Activated T-cell treated with anti-CD3 and anti-CD28 coated beads, Interleukin-2, amount 50 U/mL, for 72 hours (primary cell): Measurements from ENCODE around the gene TDRD7. TPM values are rescaled to one million over a fixed set of nuclear protein-coding genes. Genes with fewer than 3 reads are reported as not detected.

Experiments used
- ATAC-seq, 2 donors: fragments of 150-1000 bp; cut with Tn5 transposase; replicated peaks in 1 of 2; 2 replicates each; pipeline ENCODE4 v1.10.0; 2021; ENCODE audit warnings: moderate library complexity in 2 of 2, mild to moderate bottlenecking in 1 of 2
- DNase-seq, 2 donors: peaks; one replicate each; pipeline ENCODE4 v3.0.0; 2021 to 2022; ENCODE audit warnings: mixed read lengths in 1 of 2
- H3K27ac Mint-ChIP-seq: one replicate; pipeline ENCODE4 v1.8.0; 2022; ENCODE audit warnings: mild to moderate bottlenecking, moderate library complexity, mixed read lengths
- H3K27me3 Mint-ChIP-seq: one replicate; pipeline ENCODE4 v1.8.0; 2022; ENCODE audit warnings: low read depth, mixed read lengths
- H3K36me3 Mint-ChIP-seq, 2 donors: one replicate each; pipeline ENCODE4 v1.8.0; 2022; ENCODE audit warnings: mixed read lengths in 2 of 2, mild to moderate bottlenecking in 1 of 2; ENCODE audit not compliant: insufficient read depth in 2 of 2
- H3K4me1 Mint-ChIP-seq: one replicate; pipeline ENCODE4 v1.8.0; 2022; ENCODE audit warnings: low read depth, mixed read lengths
- H3K4me3 Mint-ChIP-seq, 2 donors: one replicate each; pipeline ENCODE4 v1.8.0; 2022; ENCODE audit warnings: mild to moderate bottlenecking in 2 of 2, mixed read lengths in 2 of 2, moderate library complexity in 2 of 2
- H3K9me3 Mint-ChIP-seq, 2 donors: one replicate each; pipeline ENCODE4 v1.8.0; 2022; ENCODE audit warnings: mixed read lengths in 2 of 2
- total RNA-seq, 2 donors: library from RNA; stranded (reverse); gene quantifications; one replicate each; pipeline ENCODE4 v1.2.3, GENCODE V29; 2022

The TDRD7 gene
- total RNA-seq, 2 donors from 2014 or later: 6.7 to 10.1 TPM

GRCh38 chr9:97376902-97377301 is 35.0 kb upstream of the TDRD7 start:
- Mint-ChIP-seq H3K27me3 (no peaks in the 10 kb centered on the region), H3K4me1 (no peaks in the 10 kb centered on the region), H3K9me3 (no peaks in the 10 kb centered on the region), H3K4me3 (no peak overlapping the region), H3K36me3 (no peaks in the 10 kb centered on the region), H3K27ac (no peak overlapping the region)
- no peak for DNase-seq
- ATAC-seq: no peak

GRCh38 chr9:97382099-97382718 is 29.7 kb upstream of the TDRD7 start:
- H3K27ac Mint-ChIP-seq: no peak overlapping the region
- DNase-seq: no peak
- H3K27me3 Mint-ChIP-seq: peaks cover 15% of the 10 kb centered on the region
- no peaks in the 10 kb centered on the region for H3K36me3 Mint-ChIP-seq
- ATAC-seq: no peak
- no peak overlapping the region for H3K4me3 Mint-ChIP-seq
- no peaks in the 10 kb centered on the region for H3K9me3 Mint-ChIP-seq
- peaks cover 7% of the 10 kb centered on the region for H3K4me1 Mint-ChIP-seq

- Mint-ChIP-seq H3K36me3 (no peaks in the 10 kb centered on the region), H3K27me3 (peaks cover 27% of the 10 kb centered on the region), H3K4me1 (peaks cover 28% of the 10 kb centered on the region), H3K9me3 (no peaks in the 10 kb centered on the region), H3K27ac (no peak overlapping the region), H3K4me3 (no peak overlapping the region)
- ATAC-seq (no peak), DNase-seq (no peak)
These were observed 27.3 kb upstream of the TDRD7 start for GRCh38 chr9:97384406-97385262.

- ATAC-seq: no peak
- H3K9me3 Mint-ChIP-seq: no peaks in the 10 kb centered on the region
- no peak for DNase-seq
- peaks cover 35% of the 10 kb centered on the region for H3K27me3 Mint-ChIP-seq
- no peaks in the 10 kb centered on the region for H3K36me3 Mint-ChIP-seq
- H3K27ac Mint-ChIP-seq: no peak overlapping the region
- peaks cover 34% of the 10 kb centered on the region for H3K4me1 Mint-ChIP-seq
- no peak overlapping the region for H3K4me3 Mint-ChIP-seq
These were observed 26.2 kb upstream of the TDRD7 start for GRCh38 chr9:97385626-97386264.

GRCh38 chr9:97386265-97386633 is 25.6 kb upstream of the TDRD7 start:
- Mint-ChIP-seq H3K36me3 (no peaks in the 10 kb centered on the region), H3K9me3 (no peaks in the 10 kb centered on the region), H3K4me3 (no peak overlapping the region), H3K27me3 (peaks cover 38% of the 10 kb centered on the region), H3K4me1 (peaks cover 34% of the 10 kb centered on the region), H3K27ac (no peak overlapping the region)
- ATAC-seq (no peak), DNase-seq (no peak)

- Mint-ChIP-seq H3K4me3 (peak overlapping the region; percentile 38 to 45), H3K27me3 (peaks cover 42% of the 10 kb centered on the region), H3K27ac (no peak overlapping the region), H3K36me3 (no peaks in the 10 kb centered on the region), H3K9me3 (no peaks in the 10 kb centered on the region), H3K4me1 (peaks cover 34% of the 10 kb centered on the region)
- DNase-seq: peak; percentile 78 to 85
- ATAC-seq: peak; percentile 50 to 54
These were observed 25.0 kb upstream of the TDRD7 start for GRCh38 chr9:97386733-97387503.

- no peak for DNase-seq
- ATAC-seq: no peak
- Mint-ChIP-seq H3K27ac (no peak overlapping the region), H3K4me3 (peak overlapping the region; percentile 38 to 45), H3K4me1 (peaks cover 34% of the 10 kb centered on the region), H3K36me3 (no peaks in the 10 kb centered on the region), H3K9me3 (no peaks in the 10 kb centered on the region), H3K27me3 (peaks cover 44% of the 10 kb centered on the region)
These were observed 24.4 kb upstream of the TDRD7 start for GRCh38 chr9:97387504-97387886.

- H3K27me3 Mint-ChIP-seq: peaks cover 50% of the 10 kb centered on the region
- no peak for ATAC-seq
- peak overlapping the region; percentile 19 to 47 for H3K4me3 Mint-ChIP-seq
- H3K27ac Mint-ChIP-seq: no peak overlapping the region
- H3K36me3 Mint-ChIP-seq: no peaks in the 10 kb centered on the region
- DNase-seq: no peak
- no peaks in the 10 kb centered on the region for H3K9me3 Mint-ChIP-seq
- H3K4me1 Mint-ChIP-seq: peaks cover 34% of the 10 kb centered on the region
These were observed 23.8 kb upstream of the TDRD7 start for GRCh38 chr9:97387936-97388684.

- Mint-ChIP-seq H3K27me3 (peaks cover 57% of the 10 kb centered on the region), H3K4me1 (peaks cover 34% of the 10 kb centered on the region), H3K36me3 (no peaks in the 10 kb centered on the region), H3K4me3 (peak overlapping the region; percentile 19 to 47), H3K9me3 (no peaks in the 10 kb centered on the region), H3K27ac (no peak overlapping the region)
- ATAC-seq (peak; percentile 80 to 81), DNase-seq (peak; percentile 66 to 75)
These were observed 23.1 kb upstream of the TDRD7 start for GRCh38 chr9:97388721-97389238.

- DNase-seq (no peak), ATAC-seq (no peak)
- H3K36me3 Mint-ChIP-seq: no peaks in the 10 kb centered on the region
- H3K4me1 Mint-ChIP-seq: peaks cover 34% of the 10 kb centered on the region
- no peaks in the 10 kb centered on the region for H3K9me3 Mint-ChIP-seq
- peak overlapping the region in 1 of 2 donors; percentile 47 for H3K4me3 Mint-ChIP-seq
- H3K27ac Mint-ChIP-seq: no peak overlapping the region
- H3K27me3 Mint-ChIP-seq: peaks cover 61% of the 10 kb centered on the region
These were observed 22.6 kb upstream of the TDRD7 start for GRCh38 chr9:97389249-97389648.

GRCh38 chr9:97390791-97391406 is 21.0 kb upstream of the TDRD7 start:
- Mint-ChIP-seq H3K27me3 (peaks cover 58% of the 10 kb centered on the region), H3K9me3 (no peaks in the 10 kb centered on the region), H3K4me3 (no peak overlapping the region), H3K36me3 (no peaks in the 10 kb centered on the region), H3K4me1 (peaks cover 34% of the 10 kb centered on the region), H3K27ac (no peak overlapping the region)
- ATAC-seq: no peak
- no peak for DNase-seq

- H3K36me3 Mint-ChIP-seq: no peaks in the 10 kb centered on the region
- H3K27ac Mint-ChIP-seq: no peak overlapping the region
- ATAC-seq (no peak), DNase-seq (no peak)
- H3K4me3 Mint-ChIP-seq: no peak overlapping the region
- peaks cover 43% of the 10 kb centered on the region for H3K27me3 Mint-ChIP-seq
- no peaks in the 10 kb centered on the region for H3K9me3 Mint-ChIP-seq
- peaks cover 36% of the 10 kb centered on the region for H3K4me1 Mint-ChIP-seq
These were observed 17.0 kb upstream of the TDRD7 start for GRCh38 chr9:97394881-97395280.
